Measurements from ENCODE around the gene RBCK1. TPM values are rescaled to one million over a fixed set of nuclear protein-coding genes. Genes with fewer than 3 reads are reported as not detected.
A peak's percentile ranks its signal among the peaks of the same experiment; 100 is the strongest.

RBCK1 gene
- polyA plus RNA-seq, 3 donors, result 66.8 to 110 (median 70.8) TPM

GRCh38 chr20:400128-400453, 8.0 kb upstream of the RBCK1 start:
- no peak for DNase-seq
- Histone ChIP-seq H4K20me1 (ENCODE audit: insufficient read depth, low read length) (no peaks in the 10 kb centered on the region), H3K36me3 (replicated peaks in 1 of 2; ENCODE audit: control insufficient read depth in 1 of 2, insufficient read depth in 2 of 2, low read length in 2 of 2) (peaks cover 26 to 29% of the 10 kb centered on the region in 2 donors), H3K9ac (ENCODE audit: insufficient read depth, low read length, poor library complexity, severe bottlenecking) (no peak overlapping the region), H3K79me2 (ENCODE audit: insufficient read depth, low read length) (no peaks in the 10 kb centered on the region), H3K27ac (ENCODE audit: low read depth in 1 of 2, low read length in 2 of 2) (no peak overlapping the region), H3K4me1 (ENCODE audit: control insufficient read depth in 1 of 2, insufficient read depth in 2 of 2, low read length in 2 of 2) (no peaks in the 10 kb centered on the region), H2AFZ (ENCODE audit: insufficient read depth, low read depth, low read length, poor library complexity, severe bottlenecking) (no peak overlapping the region), H3K4me3 (replicated peaks in 1 of 3; ENCODE audit: low read depth in 2 of 3, low read length in 3 of 3) (no peak overlapping the region), H3K27me3 (ENCODE audit: control insufficient read depth in 2 of 2, insufficient read depth in 2 of 2, low read length in 2 of 2) (no peaks in the 10 kb centered on the region), H3K4me2 (replicated peaks; ENCODE audit: extremely low read depth, low read length, poor library complexity, severe bottlenecking) (no peak overlapping the region), H3K9me3 (replicated peaks in 1 of 2; ENCODE audit: control insufficient read depth in 1 of 2, insufficient read depth in 1 of 2, low read length in 2 of 2) (peaks cover 0 to 6% of the 10 kb centered on the region in 2 donors)
- Mint-ChIP-seq H3K4me1 (peaks cover 2% of the 10 kb centered on the region), H3K27ac (peak overlapping the region in 1 of 7 donors; percentile 15), H3K27me3 (ENCODE audit: low read depth in 3 of 3) (peaks cover 0 to 1% (median 1%) of the 10 kb centered on the region in 3 donors), H3K36me3 (peaks cover 18 to 21% of the 10 kb centered on the region in 2 donors), H3K9me3 (peaks cover 1 to 7% (median 4%) of the 10 kb centered on the region in 7 donors), H3K4me3 (no peak overlapping the region)
- intact Hi-C loops (cut with micrococcal nuclease), result loop anchor here in 1 of 2 donors (10.0 kb wide), 1 partner anchor 45 kb away; no protein-coding TSS in a partner anchor
- no CpG with 5 or more reads among the region's 2 CpGs for WGBS (ENCODE audit: insufficient coverage)
- TF ChIP-seq, protein P1, sequence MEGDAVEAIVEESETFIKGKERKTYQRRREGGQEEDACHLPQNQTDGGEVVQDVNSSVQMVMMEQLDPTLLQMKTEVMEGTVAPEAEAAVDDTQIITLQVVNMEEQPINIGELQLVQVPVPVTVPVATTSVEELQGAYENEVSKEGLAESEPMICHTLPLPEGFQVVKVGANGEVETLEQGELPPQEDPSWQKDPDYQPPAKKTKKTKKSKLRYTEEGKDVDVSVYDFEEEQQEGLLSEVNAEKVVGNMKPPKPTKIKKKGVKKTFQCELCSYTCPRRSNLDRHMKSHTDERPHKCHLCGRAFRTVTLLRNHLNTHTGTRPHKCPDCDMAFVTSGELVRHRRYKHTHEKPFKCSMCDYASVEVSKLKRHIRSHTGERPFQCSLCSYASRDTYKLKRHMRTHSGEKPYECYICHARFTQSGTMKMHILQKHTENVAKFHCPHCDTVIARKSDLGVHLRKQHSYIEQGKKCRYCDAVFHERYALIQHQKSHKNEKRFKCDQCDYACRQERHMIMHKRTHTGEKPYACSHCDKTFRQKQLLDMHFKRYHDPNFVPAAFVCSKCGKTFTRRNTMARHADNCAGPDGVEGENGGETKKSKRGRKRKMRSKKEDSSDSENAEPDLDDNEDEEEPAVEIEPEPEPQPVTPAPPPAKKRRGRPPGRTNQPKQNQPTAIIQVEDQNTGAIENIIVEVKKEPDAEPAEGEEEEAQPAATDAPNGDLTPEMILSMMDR (IDR thresholded peaks at IDR 0.05), result no peak

- Histone ChIP-seq H3K4me2 (replicated peaks; ENCODE audit: extremely low read depth, low read length, poor library complexity, severe bottlenecking) (no peak overlapping the region), H3K79me2 (ENCODE audit: insufficient read depth, low read length) (no peaks in the 10 kb centered on the region), H3K27ac (ENCODE audit: low read depth in 1 of 2, low read length in 2 of 2) (no peak overlapping the region), H3K27me3 (ENCODE audit: control insufficient read depth in 2 of 2, insufficient read depth in 2 of 2, low read length in 2 of 2) (no peaks in the 10 kb centered on the region), H4K20me1 (ENCODE audit: insufficient read depth, low read length) (no peaks in the 10 kb centered on the region), H3K4me1 (ENCODE audit: control insufficient read depth in 1 of 2, insufficient read depth in 2 of 2, low read length in 2 of 2) (no peaks in the 10 kb centered on the region), H3K9ac (ENCODE audit: insufficient read depth, low read length, poor library complexity, severe bottlenecking) (no peak overlapping the region), H3K36me3 (replicated peaks in 1 of 2; ENCODE audit: control insufficient read depth in 1 of 2, insufficient read depth in 2 of 2, low read length in 2 of 2) (peaks cover 21 to 24% of the 10 kb centered on the region in 2 donors), H3K4me3 (replicated peaks in 1 of 3; ENCODE audit: low read depth in 2 of 3, low read length in 3 of 3) (no peak overlapping the region), H3K9me3 (replicated peaks in 1 of 2; ENCODE audit: control insufficient read depth in 1 of 2, insufficient read depth in 1 of 2, low read length in 2 of 2) (peaks cover 0 to 6% of the 10 kb centered on the region in 2 donors), H2AFZ (ENCODE audit: insufficient read depth, low read depth, low read length, poor library complexity, severe bottlenecking) (peak overlapping the region; percentile 7)
- Mint-ChIP-seq H3K4me1 (peaks cover 2% of the 10 kb centered on the region), H3K36me3 (peaks cover 17% of the 10 kb centered on the region in 2 donors), H3K9me3 (peaks cover 1 to 7% (median 4%) of the 10 kb centered on the region in 7 donors), H3K27me3 (ENCODE audit: low read depth in 3 of 3) (peaks cover 0 to 4% (median 1%) of the 10 kb centered on the region in 3 donors), H3K4me3 (no peak overlapping the region), H3K27ac (no peak overlapping the region)
- DNase-seq, result no peak
- intact Hi-C loops (cut with micrococcal nuclease), result loop anchor here in 1 of 2 donors (10.0 kb wide), 1 partner anchor 46 kb away; no protein-coding TSS in a partner anchor
- WGBS (ENCODE audit: insufficient coverage), result 50% methylated on average over 1 of the region's 5 CpGs
- TF ChIP-seq, protein P1 (IDR thresholded peaks at IDR 0.05), result no peak
Measured at GRCh38 chr20:400454-401275, 7.4 kb upstream of the RBCK1 start.

Data from CD14-positive monocyte (primary cell).